Measurements from ENCODE around the gene ALDH1A1. TPM values are rescaled to one million over a fixed set of nuclear protein-coding genes. Genes with fewer than 3 reads are reported as not detected.

ALDH1A1 gene
- total and polyA plus RNA-seq, 3 donors from 2014 or later = 307 to 474 (median 337) TPM

DNA sequence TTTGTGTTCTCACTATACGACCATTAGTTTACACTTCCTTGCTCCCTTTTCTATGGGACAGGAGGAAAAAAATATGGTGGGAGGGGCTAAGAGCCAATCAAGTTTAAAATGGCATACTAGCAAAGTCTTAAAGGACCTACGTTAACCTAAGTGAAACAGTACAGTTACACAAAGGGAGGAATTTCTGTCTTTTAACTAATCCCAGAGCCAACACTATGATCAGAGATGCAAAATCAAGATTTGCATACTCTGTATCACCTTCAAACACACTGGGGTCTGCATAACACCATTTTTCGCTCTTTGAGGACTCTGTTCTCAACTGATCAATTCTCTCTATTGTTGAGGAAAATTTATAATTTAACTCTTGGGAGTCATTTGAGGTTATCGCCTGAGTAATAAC, 49.8 kb downstream of the ALDH1A1 start:
- Histone ChIP-seq H3K27me3 (no peaks in the 10 kb centered on the region), H3K4me1 (peaks cover 9% of the 10 kb centered on the region), H3K27ac (peak overlapping the region in 1 of 2 donors; percentile 9), H3K9me3 (no peaks in the 10 kb centered on the region), H3K36me3 (ENCODE audit: low read depth, missing control alignments) (no peaks in the 10 kb centered on the region), H3K4me3 (no peak overlapping the region)
- 85 to 88% methylated on average over 4 of the region's 4 CpGs for WGBS, 2 donors
- DNase-seq = no peak
- TF ChIP-seq, protein P1, sequence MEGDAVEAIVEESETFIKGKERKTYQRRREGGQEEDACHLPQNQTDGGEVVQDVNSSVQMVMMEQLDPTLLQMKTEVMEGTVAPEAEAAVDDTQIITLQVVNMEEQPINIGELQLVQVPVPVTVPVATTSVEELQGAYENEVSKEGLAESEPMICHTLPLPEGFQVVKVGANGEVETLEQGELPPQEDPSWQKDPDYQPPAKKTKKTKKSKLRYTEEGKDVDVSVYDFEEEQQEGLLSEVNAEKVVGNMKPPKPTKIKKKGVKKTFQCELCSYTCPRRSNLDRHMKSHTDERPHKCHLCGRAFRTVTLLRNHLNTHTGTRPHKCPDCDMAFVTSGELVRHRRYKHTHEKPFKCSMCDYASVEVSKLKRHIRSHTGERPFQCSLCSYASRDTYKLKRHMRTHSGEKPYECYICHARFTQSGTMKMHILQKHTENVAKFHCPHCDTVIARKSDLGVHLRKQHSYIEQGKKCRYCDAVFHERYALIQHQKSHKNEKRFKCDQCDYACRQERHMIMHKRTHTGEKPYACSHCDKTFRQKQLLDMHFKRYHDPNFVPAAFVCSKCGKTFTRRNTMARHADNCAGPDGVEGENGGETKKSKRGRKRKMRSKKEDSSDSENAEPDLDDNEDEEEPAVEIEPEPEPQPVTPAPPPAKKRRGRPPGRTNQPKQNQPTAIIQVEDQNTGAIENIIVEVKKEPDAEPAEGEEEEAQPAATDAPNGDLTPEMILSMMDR (IDR thresholded peaks at IDR 0.05) = no peak
- TF ChIP-seq POLR2A (IDR thresholded peaks at IDR 0.05) = no peak
- intact Hi-C loops (cut with DNase I; ENCODE audit: low total_unique reads) = no loop called here

DNA sequence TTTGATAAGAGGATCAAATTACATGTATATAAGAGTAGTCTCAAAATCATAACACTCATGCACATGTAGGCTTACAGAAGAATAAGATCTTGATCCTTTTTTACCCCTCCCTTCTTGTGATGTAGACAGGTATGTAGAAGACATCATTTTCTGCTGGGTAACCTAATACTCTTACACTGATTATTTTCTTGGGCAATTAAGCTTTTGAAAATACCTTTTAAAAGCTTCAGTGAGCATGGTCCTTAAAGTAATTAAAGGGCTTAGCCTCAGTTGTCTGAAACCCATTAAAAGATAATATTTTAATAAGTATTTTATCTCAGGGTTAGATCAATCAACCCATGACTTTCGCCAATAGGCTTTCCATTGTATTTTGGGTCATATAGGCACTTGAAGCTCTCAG, 50.6 kb downstream of the ALDH1A1 start:
- H3K27ac ChIP-seq = peak overlapping the region in 1 of 2 donors; percentile 4
- H3K9me3 ChIP-seq = no peaks in the 10 kb centered on the region
- H3K27me3 ChIP-seq = no peaks in the 10 kb centered on the region
- no peaks in the 10 kb centered on the region for H3K36me3 ChIP-seq (ENCODE audit: low read depth, missing control alignments)
- no peak for DNase-seq
- peaks cover 9% of the 10 kb centered on the region for H3K4me1 ChIP-seq
- no peak for TF ChIP-seq POLR2A (IDR thresholded peaks at IDR 0.05)
- TF ChIP-seq, protein P1 (IDR thresholded peaks at IDR 0.05) = no peak
- WGBS, 2 donors = 97% methylated on average over 1 of the region's 1 CpG
- H3K4me3 ChIP-seq = no peak overlapping the region
- intact Hi-C loops (cut with DNase I; ENCODE audit: low total_unique reads) = no loop called here

DNA sequence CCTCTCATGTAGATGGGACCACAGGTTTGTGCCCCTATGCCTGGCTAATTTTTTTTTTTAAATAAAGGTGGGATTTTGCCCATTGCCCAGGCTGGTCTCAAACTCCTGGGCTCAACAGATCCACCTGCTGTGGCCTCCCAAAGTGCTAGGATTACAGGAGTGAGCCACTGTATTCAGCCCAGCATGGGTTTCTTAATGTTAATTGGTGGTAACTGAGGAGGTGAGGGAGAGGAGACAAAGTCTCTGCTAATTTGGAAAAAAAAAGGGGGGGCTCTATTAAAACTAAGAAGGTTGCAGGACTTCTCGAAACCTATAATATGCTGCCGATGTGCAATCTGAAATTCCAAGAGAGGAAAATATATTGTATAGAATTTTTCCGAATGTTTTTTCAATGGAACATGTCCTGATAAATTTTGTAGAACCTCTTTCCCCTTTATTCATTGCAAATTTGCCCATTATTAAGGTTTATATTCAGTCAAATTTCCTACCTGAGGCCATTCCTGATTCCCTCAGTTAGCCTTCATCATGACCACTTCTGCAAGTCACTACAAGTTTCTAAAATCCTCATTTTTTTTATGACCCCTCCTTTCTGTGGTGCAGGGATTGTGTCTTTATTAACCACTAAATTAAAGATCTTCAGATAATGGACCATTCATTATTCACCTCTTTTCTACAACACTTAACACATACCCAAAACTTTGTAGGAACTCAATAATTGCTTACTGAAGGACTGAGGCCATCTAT, 52.9 kb downstream of the ALDH1A1 start:
- no peaks in the 10 kb centered on the region for H3K27me3 ChIP-seq
- H3K4me3 ChIP-seq = no peak overlapping the region
- H3K36me3 ChIP-seq (ENCODE audit: low read depth, missing control alignments) = no peaks in the 10 kb centered on the region
- H3K4me1 ChIP-seq = peaks cover 3% of the 10 kb centered on the region
- intact Hi-C loops (cut with DNase I; ENCODE audit: low total_unique reads) = no loop called here
- H3K9me3 ChIP-seq = no peaks in the 10 kb centered on the region
- TF ChIP-seq POLR2A (IDR thresholded peaks at IDR 0.05) = no peak
- TF ChIP-seq, protein P1 (IDR thresholded peaks at IDR 0.05) = no peak
- 95 to 96% methylated on average over 3 of the region's 3 CpGs for WGBS, 2 donors
- H3K27ac ChIP-seq = no peak overlapping the region
- DNase-seq = no peak

DNA sequence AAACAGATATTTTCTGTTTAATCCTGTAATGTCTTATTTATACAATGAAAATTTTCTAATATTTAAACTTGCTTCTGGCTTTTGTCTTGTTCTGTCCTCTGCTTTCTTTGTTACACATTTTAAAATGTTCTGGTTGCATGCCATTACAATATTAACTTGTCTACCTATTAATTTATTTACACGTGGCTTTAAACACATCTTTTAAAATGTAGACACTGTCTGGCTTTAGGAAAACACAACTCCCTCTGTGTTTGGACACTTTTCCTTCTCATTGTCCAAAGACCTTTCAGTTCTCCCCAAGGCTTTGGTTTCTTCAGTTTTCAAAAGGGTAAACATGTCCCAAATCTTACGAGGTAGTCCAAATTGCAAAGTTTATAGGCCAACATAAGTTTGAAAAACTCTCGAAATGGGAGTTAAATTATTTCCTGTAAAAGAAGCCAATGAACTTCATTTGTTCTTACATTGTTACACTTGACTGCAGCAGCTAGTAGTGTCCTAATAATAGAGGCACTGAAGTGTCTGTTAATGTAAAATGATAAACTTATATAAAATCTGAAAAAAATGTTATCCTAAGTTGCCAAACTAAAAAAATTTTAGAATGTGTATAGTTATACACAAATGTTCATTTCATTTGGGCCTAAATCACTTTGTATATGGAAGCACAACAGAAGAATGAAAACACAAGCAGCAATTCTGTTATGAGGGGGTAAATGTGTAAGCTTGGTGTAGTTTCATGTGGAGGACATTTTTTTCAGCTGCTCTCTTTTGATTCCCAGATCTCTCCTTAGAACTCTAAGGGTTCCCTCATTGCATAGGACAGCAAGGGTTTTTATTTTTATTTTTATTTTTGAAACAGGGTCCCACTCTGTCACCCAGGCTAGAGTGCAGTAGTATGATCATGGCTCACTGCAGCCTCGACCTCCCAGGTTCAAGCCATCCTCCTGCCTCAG, 53.8 kb downstream of the ALDH1A1 start:
- TF ChIP-seq, protein P1 (IDR thresholded peaks at IDR 0.05) = no peak
- no peak for TF ChIP-seq POLR2A (IDR thresholded peaks at IDR 0.05)
- Histone ChIP-seq H3K27me3 (no peaks in the 10 kb centered on the region), H3K27ac (peak overlapping the region; percentile 12 to 37), H3K9me3 (no peaks in the 10 kb centered on the region), H3K36me3 (ENCODE audit: low read depth, missing control alignments) (no peaks in the 10 kb centered on the region), H3K4me3 (no peak overlapping the region), H3K4me1 (peaks cover 3% of the 10 kb centered on the region)
- DNase-seq = no peak
- intact Hi-C loops (cut with DNase I; ENCODE audit: low total_unique reads) = no loop called here
- WGBS, 2 donors = 57 to 62% methylated on average over 4 of the region's 4 CpGs
